Fibroblast of the conjunctiva (primary cell): ENCODE data around the gene FDPS.
A peak's percentile ranks its signal among the peaks of the same experiment; 100 is the strongest.
"Not testable (repeated sequence)": the region's sequence is repeated elsewhere in the genome, so short reads cannot be mapped to it uniquely, and the experiment has no call there.

ENCODE experiments used
- DNase-seq: peaks from one replicate; pipeline ENCODE4 v3.0.0-alpha.2; 2010; ENCODE audit warnings: low read depth

The FDPS gene

DNA sequence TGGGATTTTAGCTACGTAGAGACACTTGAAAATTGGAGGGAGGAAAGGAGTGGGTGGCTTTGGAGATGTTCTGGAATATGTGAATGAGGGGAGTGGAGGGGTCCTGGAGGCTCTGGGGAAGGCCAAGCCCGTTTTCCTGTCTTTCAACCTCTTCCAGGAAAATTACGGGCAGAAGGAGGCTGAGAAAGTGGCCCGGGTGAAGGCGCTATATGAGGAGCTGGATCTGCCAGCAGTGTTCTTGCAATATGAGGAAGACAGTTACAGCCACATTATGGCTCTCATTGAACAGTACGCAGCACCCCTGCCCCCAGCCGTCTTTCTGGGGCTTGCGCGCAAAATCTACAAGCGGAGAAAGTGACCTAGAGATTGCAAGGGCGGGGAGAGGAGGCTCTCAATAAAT, 11.6 kb downstream of the FDPS start:
- no peak for DNase-seq

DNA sequence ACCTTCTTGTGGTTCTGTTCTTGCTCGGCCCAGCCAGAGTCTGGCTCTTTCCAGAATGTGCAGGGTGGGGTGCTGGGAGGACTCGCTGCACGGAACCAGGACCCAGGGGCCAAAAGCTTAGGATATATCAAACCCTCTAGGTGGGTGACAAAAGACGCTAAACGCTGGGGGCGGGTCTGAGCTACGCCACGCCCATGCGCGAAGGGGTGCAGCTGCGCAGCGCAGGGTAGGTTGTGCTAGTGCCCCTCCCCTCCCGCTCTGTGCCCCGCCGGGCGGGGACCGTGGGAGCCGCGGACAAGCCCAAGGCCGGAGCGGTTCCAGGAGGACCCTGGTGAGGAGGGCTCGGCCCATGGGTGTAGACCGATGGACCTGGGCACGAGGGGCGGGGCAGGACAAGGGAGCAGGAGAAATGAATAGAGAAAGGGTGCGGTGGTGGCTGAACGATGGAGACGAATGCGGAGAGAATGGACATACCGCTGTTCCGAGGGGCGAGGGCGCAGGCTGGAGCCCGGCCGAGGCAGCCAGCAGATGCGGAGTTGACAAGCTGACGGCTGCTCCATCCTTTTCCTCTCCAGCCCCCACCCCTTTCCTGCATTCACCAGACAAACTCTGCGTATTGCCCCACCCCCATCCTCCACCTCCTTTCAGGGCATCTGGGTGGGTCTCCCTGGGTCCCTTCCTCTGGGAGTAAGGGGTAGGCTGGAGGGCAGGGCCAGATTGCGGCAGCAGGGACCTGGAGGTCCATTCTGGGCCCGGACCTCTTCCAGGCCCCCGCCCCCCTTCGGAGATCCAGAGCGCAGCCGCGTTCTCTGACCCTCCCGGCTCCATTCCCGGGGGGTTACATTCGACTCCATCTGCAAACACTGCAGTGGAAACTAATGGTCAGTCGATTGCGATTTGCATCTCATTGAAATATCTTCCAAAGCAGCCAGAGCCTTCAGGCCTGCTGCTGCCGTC, 12.3 kb downstream of the FDPS start, which contains the start of gene RUSC1:
RUSC1 (plus strand) TSS at position 234 of the 957 bp plus-strand sequence. CDS start 880 bp downstream, outside the sequence.
- peak; percentile 43 for DNase-seq

GRCh38 chr1:155321639-155322503, 13.2 kb downstream of the FDPS start:
- DNase-seq: no peak

- DNase-seq: no peak
Measured at GRCh38 chr1:155322571-155322952, 13.9 kb downstream of the FDPS start.

- peak; percentile 95 for DNase-seq
Measured at GRCh38 chr1:155322953-155323728, 14.5 kb downstream of the FDPS start.

DNA sequence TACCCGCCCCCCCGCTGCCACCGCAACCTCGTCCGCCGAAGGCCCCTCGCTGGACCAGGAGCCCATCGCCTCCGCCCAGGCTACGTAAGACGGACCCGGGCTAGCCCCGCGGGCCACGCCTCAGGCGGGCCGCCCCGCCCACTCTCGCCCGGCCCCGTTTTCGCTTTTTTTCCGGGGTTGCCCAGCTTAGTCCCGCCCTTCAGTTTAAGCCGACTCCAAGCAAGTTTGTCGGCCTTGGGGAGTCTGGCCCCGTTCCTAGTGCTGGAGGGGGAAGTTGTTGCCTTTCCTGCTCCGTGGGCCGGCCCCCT, 15.0 kb downstream of the FDPS start:
- DNase-seq: peak; percentile 93

GRCh38 chr1:155324037-155324716, 15.5 kb downstream of the FDPS start:
- DNase-seq: peak; percentile 95

DNA sequence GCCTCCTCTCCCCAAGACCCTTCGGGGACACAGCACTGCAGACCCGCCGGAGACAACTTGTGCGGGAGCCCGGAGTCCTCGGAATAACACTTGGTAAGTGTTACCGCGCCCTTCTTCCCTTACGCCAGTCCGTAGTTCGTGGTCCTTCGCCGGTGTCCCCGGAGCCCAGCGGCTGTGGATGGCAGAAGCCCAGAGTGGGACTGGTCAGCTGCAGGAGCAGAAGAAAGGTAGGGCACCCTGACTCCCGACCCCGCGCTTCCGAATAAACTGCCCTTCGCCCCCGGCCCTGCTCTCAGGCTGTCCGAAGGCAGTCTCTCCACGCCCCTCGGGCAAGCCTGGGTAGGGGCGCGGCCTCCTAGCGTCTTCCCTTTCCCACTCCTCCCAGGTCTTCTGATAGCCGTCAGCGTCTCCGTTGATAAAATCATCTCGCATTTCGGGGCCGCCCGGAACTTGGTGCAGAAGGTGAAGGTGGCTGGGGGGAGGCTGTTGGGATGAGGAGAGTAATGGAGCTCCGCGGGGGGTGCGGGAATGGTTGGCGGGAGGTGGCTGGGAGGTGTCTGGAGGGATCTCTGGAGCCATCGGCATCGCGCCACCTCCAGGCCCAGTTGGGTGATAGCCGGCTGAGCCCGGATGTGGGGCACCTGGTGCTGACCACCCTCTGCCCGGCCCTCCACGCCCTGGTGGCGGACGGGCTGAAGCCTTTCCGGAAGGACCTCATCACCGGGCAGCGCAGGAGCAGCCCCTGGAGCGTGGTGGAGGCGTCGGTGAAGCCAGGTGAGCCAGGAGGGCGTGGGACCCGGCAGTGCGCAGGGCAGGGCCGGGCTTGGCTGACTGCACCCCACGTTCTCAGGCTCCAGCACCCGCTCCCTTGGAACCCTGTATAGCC, 16.3 kb downstream of the FDPS start:
- peak; percentile 24 for DNase-seq

GRCh38 chr1:155325603-155325893, 16.9 kb downstream of the FDPS start:
- no peak for DNase-seq

DNA sequence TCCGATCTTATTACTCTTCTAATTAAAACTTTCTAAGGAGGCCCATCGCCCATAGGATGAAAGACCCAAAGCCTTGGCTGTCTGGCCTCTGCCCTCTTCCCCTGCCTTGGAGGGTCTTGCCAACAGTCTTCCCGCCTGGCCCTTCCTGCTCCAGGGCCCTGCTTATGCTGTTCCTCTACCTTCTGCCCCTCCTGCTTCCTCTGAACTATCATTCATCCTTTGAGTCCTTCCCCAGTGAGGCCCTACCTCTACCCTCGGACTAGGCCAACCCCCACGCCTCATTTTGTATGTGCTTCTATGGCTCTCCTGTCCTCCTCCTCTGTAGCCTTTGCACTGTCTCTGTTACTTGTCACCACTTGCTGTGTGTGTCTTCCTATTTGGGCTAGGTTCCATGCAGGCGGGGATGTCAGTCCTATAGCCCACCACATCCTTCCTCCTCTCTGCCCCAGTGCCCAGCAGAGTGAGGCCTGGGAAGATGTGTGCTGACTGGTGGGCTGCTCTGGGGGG, 17.4 kb downstream of the FDPS start:
- DNase-seq: no peak

- DNase-seq: no peak
Measured at GRCh38 chr1:155326631-155327037, 18.0 kb downstream of the FDPS start.

GRCh38 chr1:155327981-155328380, 19.3 kb downstream of the FDPS start:
- DNase-seq: no peak

GRCh38 chr1:155328856-155329255, 20.2 kb downstream of the FDPS start:
- not testable (repeated sequence) for DNase-seq

DNA sequence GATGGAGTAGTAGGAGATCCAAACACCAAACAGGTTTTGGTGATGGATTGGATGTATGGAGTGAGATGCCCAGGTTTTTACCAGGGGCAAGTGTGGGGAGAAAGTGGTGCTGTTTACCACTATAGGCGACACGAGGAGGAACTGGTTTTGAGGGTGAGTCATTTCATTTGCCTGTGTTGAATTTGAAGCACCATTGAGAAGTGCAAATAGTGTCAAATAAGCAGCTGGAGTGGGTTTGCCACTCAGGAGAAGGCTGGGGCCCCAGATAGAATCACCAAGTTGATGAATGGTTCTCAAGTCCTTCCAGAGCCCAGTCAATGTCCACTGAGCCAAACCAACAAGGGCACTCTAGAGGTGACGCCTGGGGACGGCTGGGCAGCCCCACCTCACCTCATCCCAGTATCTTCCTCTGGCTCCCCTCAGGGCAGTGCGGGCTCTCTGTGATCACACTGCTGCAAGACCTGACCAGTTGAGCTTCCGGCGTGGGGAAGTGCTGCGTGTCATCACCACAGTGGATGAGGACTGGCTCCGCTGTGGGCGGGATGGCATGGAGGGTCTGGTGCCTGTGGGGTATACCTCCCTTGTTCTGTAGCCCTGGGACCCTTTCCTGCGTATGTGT, 21.4 kb downstream of the FDPS start:
- no peak for DNase-seq

GRCh38 chr1:155334962-155335361, 26.3 kb downstream of the FDPS start:
- no peak for DNase-seq

- DNase-seq: no peak
Measured at GRCh38 chr1:155339515-155340097, 30.9 kb downstream of the FDPS start.

- DNase-seq: no peak
Measured at GRCh38 chr1:155342842-155343241, 34.2 kb downstream of the FDPS start.

DNA sequence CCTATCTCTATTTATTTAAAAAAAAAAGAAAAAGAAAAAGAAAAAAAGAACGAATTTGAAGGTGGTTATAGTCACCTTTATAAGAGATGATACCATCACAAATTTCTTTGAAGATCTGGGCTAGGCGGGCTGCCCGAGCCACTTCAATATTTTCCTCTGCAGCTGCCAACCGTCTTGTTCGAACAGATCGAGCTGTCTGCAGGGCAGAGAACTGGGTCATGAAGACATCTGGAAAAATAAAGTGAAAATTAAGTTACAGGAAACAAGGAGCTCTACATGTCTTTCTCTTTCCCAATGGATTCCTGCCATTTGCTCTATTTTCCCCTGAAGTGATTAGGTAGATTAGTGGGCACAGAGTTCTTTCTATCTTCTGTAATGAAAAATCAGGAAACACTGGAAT, 44.0 kb downstream of the FDPS start:
- no peak for DNase-seq

GRCh38 chr1:155360051-155360450, 51.4 kb downstream of the FDPS start:
- DNase-seq: no peak
